GM18873 (cell line): ENCODE data around the gene KCTD4.

Experiments
- ATAC-seq: cut with Tn5 transposase; IDR thresholded peaks from one replicate; pipeline ENCODE4 v1.9.1; 2021; ENCODE audit warnings: mild to moderate bottlenecking, moderate library complexity, moderate number of reproducible peaks; ENCODE audit not compliant: unreplicated experiment, low FRiP score

KCTD4 gene

DNA sequence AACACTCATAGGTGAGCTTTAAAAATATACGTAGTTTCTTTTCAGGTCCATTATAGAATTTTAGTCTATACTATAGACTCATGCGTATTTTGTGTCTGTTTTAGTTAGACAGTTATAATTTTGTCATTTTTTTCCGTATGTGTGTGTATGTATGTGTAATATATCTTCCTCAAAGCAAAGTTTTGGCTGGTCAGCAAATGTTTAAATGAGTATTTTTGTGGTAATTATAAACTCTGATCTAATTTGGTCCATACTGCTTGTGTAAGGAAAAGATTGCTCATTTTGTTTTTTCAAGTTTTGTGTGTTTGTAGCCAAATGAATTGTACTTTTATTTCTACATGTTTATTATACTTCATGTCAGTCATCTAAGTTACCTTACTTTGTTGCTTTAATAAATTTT lies 20.5 kb downstream of the KCTD4 start:
- ATAC-seq: no peak

DNA sequence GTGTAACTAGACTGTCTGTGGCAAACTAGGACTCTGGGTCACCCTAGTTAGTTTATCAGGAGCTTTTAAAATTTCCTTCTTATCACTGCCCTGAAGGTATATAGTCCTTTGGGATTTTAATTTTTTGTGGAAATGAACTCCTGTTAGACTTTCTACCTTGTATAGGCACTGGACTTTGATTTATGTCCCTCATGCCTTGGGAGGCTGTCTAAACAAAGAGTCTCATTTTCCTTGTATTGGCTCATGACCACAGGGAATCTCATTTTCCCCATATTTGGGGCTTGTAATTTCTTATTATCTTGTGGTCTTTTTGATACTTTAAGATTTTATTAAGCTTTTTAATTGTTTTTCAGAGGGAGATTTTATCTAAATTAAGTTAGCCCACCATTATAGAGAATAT lies 21.4 kb downstream of the KCTD4 start:
- no peak for ATAC-seq

DNA sequence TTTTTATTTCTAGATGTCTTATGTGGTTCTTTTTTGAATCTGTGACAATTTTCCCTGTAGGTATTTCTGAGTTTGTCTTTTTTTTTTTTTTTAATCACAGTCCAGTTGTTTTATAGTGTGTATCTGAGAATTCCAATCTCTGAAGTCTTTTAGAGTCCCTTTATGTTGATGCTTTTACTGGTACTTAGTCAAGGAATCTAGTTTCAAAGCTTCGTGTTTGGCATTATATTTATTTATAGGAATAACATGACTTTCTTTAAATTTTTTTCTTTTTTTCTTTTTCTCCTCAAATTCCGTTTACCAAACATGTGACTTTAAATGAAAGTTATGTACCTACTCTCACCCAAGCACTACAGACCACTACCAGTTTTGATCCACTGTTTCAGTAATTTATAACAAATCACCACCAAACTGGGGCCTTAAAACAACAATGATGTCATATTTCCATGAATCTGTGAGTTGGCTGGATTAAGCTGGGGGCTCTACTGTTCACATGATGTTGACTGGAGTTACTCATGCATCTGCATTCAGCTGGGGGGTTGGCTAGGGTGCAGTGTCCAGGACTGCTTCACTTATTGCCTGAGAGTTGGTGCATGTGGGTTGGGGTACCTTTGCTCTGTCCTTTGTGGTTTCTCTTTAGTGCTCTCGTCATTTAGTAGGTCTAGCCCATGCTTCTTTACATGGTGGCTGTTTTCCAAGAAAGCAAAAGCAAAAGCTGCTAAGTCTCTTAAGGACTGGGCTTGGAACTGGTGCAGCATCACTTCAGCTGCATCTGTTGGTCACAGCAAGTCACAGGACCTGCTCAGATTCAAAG lies 22.3 kb downstream of the KCTD4 start:
- ATAC-seq: no peak

DNA sequence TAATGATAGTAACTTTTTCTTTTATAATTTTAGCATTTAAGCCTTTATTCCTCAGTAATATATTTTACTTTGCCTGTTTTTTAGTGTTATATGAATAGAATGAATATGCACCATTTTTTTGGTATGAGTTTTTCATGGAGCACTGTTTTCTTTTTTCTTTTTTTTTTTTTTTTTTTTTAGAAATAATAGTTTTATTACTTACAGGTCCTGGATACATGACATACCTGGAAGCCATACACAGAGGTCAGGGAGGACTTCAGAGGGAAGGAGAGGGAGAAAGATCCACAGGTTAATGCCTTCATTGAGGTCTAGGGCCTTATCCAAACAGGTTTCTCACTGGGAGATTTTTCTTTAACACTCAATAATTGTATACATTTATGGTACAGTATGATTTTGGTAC lies 26.4 kb downstream of the KCTD4 start:
- ATAC-seq: no peak

DNA sequence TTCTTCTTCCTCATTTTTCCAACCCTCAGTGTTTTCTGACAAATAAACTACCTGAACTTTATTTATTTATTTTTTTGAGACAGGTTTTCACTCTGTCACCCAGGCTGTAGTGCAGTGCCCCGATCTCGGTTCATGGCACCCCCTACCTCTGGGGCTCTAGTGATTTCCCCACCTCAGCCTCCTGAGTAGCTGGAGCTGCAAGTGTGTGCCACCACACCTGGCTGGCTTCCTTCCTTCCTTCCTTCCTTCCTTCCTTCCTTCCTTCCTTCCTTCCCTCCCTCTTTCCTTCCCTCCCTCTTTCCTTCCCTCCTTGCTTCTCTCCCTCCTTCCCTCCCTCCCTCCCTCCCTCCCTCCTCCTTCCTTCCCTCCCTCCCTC lies 32.3 kb downstream of the KCTD4 start:
- no peak for ATAC-seq

DNA sequence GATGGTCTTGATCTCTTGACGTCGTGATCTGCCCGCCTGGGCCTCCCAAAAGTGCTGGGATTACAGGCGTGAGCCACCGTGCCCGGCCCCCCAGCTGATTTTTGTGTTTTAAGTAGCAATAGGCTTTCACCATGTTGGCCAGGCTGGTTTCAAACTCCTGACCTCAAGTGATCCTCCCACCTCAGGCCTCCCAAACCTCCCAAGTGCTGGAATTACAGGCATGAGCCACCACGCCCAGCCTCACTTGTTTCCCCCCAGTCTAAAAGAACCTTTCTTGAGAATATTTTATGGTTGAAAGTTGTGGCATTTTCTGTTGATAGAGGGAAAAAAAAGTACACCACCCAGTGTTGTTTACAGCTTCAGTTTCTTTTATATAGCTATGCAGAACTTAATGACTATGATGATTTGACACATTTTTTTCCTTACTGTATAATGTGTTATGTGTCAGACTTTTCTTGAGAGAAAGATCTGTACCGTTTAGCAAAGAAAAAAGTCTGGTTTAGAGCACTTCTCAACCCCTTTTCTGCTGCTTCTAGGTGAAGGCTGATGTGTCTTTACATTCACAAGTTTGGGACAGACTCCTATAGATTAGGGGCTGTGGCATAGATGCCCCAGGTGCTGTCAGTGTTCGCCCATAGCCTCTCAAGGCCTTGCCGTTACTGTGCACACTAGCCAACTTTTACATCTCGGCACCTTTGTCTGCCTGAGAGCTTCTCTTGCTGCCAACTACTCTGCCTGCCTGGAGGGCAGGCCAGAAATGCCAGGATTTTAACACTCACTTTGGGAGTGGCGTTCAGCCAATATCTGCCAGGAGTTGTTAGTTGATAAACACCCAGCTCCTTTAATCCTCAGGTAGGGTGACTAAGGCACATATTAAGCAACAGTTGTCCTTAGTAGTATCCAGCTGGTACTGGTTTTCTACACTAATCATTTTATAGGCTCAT lies 33.0 kb downstream of the KCTD4 start:
- ATAC-seq: no peak

DNA sequence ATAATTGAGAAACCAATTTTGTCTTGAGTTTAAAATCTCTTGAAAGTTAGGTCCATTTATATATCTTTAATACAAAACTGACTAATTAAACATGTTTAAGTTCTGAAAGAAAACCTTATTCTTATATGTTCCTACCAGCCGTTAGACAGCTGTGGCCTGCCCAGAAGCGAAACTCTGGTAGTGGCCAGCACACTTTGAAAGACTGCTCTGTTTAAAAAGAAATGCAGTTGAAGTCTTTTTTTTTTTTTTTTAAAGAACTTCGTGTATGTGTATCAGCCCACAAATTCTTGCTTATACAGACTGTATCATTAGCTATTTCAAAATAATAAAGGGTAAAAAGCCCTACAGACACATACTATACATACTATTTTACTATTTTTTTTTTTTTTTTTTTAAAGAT lies 34.0 kb downstream of the KCTD4 start:
- no peak for ATAC-seq

DNA sequence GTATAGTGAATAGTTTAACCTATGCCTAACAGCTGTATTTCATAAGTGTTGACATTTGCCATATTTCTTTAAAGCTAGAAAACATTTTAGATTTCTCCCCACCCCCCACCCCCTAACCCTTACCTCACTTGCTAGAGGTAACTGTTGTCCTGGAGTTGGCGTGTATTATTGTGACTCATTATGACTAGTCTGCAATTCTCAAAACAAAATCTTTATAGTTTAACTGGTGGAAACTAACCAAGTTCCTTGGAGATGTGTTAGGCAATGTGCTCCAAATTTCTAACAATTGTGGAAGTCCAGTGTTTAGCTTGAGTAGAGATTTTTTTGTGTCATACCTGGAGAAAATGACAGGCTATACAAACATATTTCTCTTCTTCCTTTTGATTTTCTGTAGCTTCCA lies 38.0 kb downstream of the KCTD4 start:
- no peak for ATAC-seq

DNA sequence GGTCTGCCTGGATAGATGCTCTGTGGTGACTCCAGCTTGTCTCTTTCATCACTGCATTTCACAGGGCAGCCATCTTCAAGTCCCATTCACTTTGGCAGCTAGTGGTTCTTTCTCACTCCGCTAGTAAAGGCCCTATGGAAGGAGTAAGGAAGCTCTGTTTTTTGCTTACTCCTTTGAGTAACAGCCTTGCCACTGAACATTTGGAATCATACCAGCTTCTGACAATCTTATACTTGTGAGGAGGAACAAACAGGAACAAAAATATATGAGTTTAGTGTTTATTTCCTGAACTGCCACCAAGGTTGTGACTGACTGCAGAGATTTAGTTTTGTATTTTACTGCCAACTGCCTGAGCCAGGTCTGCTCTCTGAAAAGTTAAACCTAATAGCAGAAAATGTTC lies 38.7 kb downstream of the KCTD4 start:
- ATAC-seq: no peak

DNA sequence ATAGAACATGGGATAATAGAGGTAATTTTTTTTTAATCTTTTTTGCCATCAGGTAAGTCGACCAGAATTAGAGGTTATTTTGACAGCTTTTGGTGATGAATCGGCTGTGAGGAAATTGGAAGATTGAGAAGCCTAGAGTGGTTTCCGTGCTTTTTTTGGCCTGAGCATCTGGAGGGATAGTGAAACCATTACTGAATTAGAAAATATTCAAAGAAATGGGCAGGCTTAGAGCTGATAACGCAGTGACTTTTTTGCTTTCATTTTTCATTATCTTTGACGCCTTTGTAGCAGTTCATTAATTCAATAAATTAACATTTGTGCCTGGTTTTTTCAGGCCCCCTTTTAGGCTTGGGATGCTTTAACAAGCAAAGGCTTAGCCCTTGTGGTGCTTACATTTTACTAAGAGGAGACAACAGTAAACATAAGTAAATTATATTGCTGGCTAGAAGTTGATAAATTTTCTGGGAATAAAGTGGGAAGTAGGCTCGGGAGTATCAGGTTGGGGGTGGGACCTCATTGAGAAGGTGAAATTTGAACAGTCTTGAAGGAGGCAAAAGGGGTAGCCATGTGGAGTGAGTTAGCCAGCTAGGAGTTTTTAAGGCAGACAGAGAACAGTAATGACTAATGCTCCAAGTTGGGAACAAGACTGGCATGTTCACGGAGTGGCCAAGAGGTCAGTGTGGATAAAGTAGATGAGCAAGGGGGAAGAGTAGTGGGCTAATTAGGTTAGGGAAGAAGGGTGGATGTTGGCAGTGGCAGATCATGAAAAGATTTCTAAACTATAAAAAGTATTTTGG lies 44.1 kb downstream of the KCTD4 start:
- no peak for ATAC-seq

DNA sequence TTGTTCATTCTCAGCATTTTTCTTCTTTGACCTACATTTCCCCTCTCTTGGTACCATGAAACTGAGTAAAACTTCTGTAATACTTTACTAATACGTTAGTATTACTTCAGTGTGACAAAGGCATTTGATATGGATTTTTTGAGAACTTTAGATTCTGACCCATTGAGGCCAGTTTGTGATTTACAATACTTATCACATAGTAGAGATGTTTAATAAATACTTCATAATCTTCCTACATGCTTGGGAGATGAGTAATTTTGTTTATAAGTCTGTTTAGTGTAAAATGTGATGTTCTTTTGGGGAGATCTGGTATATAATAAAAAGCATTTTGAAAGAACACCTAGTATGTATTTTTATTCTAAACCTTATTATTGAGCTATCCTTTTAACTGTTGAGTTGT lies 50.9 kb downstream of the KCTD4 start:
- ATAC-seq: no peak

DNA sequence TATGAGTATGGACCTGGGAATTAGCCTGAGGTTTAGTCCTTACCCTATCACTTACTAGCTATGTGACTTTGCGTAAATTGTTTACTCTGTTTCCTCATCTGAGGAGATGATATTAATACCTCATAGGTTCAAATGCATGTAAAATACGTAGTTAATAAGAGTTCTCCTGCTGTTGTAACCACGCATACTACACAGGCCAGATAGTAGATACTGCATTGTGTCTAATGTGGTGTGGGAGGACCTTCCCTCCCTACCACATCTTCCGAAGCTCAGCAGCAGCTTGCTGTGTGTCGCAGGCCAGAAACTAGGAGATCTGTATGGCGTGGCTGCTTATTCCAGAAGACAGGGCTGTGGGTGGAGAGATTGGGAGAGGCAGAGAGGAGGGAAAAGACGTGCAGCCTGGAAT lies 57.5 kb downstream of the KCTD4 start:
- ATAC-seq: no peak
